GM12801 (cell line): ENCODE results near the gene ATP8A2.

Experiments
- CTCF ChIP-seq: IDR thresholded peaks from one replicate; pipeline ENCODE4 v1.5.1; 2011; ENCODE audit warnings: control low read depth; ENCODE audit not compliant: insufficient read length; ENCODE audit errors: extremely low read depth

ATP8A2 gene

DNA sequence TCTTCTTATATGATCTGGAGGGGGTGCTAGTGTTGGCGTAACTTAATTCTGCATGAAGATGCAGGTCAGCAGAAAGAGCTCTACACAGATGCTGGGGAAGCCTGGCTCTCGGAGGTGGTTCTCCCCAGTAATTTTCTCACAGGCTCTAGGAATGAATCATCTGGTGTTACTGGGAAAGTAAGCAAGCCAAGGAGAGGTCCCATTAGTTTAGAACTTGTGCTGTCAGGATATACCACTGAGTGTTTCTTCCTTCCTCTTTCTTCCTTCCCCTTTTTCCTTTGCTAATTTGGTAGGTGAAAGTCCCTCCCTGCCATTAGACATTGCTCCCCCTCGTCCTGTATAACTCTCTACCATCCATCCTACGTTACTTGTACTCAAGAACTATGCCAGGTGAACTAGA, 68.3 kb downstream of the ATP8A2 start:
- no peak for TF ChIP-seq CTCF

DNA sequence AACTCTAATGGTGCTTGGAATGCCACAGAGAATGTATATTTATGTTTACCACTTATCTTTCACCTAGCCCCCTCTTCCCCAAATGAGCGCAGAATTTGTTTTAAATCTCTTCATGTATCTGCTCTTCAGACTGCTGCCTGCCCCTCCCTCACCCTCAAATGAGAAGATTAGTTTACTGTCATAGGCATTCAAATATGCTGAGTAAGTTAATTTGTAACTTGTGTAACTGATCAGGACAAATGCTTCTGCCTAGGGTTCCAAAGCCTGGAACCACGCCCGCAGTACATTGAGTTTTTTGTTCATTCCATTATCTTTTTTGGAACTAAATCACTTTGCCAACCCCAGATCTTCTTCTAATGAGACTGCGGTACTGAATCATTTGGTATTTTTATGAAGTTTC, 74.5 kb downstream of the ATP8A2 start:
- no peak for TF ChIP-seq CTCF

GRCh38 chr13:25447396-25447795, 75.6 kb downstream of the ATP8A2 start:
- TF ChIP-seq CTCF: no peak

DNA sequence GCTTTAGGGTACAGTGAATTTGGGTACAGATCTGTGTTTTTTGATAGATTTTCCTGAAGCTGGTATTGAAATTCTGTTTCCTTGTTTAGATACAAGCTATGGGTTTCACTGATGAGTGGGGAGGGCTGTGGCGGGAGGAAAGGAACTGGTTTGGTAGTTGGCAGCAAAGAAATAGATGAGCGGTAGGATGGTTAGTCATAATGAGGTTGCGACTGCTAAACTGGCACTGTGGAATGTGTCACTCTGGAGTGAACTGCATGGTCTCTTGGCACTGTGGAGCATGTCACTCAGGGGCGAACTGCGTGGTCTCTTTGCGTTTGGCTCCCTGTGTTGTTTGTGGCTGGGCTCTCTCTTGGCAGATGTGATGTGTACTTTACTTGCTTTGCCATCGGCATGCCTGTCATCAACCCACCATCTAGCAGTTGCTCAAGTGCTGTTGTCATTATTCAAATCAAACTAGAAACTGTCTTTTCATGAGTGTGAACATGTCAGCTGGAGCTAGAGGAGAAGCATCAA, 82.1 kb downstream of the ATP8A2 start:
- no peak for TF ChIP-seq CTCF

GRCh38 chr13:25455146-25455545, 83.4 kb downstream of the ATP8A2 start:
- no peak for TF ChIP-seq CTCF

- no peak for TF ChIP-seq CTCF
Measured at GRCh38 chr13:25457566-25457965, 85.8 kb downstream of the ATP8A2 start.

DNA sequence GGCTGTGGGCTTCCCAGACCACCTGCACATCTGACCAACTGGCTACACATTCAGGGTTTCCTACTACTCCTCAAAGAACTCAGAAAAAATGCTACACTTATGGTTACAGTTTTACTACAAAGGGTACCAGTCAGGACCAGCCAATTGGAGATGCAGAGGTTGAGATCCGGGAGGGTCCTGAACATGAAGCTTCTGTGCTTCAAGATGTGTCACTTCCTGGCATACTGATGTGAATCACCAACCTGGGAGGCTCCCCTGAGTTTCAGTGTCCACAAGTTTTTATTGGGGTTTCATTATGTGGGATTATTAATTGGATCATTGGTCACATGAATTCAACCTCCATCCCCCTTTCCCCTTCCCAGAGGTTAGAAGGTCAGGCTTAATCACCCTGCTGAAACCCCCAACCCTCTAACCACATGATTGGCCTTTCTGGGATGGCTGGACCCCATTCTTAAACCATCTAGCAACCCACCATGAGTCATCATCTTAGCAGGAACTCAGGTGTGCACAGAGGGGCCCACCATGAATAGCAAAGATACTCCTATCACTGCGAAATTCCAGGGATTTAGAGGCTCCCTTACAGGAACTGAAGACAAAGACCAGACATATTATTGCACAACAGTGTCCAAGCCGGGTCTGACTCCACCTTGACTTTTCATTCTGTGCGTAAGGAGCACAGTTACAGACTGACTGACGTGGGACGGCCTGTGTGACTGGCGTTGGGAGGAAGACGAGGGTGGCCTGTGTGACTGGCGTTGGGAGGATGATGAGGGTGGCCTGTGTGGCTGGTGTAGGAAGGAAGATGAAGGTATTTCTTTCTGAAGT, 90.7 kb downstream of the ATP8A2 start:
- no peak for TF ChIP-seq CTCF
